DOHH2 (cell line): Measurements from ENCODE around the gene SPIN1.

ENCODE experiments used
- EZH2phosphoT487 ChIP-seq: fragments of 200-600 bp; sonication (generic); IDR thresholded peaks from 2 replicates; pipeline ENCODE4 v1.6.1; 2017; ENCODE audit warnings: borderline replicate concordance, mild to moderate bottlenecking, antibody characterized with exemption, low read length, moderate library complexity, mixed read lengths
- TF ChIP-seq, protein P1 (sequence below): fragments of 200-600 bp; sonication (generic); IDR thresholded peaks from one replicate; pipeline ENCODE4 v1.5.1; 2014; ENCODE audit warnings: antibody characterized with exemption, mild to moderate bottlenecking, low read depth, low read length; ENCODE audit not compliant: poor library complexity, severe bottlenecking

GRCh38 chr9:88438811-88439210, 50.6 kb downstream of the SPIN1 start:
- TF ChIP-seq, protein P1, sequence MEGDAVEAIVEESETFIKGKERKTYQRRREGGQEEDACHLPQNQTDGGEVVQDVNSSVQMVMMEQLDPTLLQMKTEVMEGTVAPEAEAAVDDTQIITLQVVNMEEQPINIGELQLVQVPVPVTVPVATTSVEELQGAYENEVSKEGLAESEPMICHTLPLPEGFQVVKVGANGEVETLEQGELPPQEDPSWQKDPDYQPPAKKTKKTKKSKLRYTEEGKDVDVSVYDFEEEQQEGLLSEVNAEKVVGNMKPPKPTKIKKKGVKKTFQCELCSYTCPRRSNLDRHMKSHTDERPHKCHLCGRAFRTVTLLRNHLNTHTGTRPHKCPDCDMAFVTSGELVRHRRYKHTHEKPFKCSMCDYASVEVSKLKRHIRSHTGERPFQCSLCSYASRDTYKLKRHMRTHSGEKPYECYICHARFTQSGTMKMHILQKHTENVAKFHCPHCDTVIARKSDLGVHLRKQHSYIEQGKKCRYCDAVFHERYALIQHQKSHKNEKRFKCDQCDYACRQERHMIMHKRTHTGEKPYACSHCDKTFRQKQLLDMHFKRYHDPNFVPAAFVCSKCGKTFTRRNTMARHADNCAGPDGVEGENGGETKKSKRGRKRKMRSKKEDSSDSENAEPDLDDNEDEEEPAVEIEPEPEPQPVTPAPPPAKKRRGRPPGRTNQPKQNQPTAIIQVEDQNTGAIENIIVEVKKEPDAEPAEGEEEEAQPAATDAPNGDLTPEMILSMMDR, result no peak
- TF ChIP-seq EZH2phosphoT487, result no peak
